ENCODE measurements around the gene ABCE1.

DNA sequence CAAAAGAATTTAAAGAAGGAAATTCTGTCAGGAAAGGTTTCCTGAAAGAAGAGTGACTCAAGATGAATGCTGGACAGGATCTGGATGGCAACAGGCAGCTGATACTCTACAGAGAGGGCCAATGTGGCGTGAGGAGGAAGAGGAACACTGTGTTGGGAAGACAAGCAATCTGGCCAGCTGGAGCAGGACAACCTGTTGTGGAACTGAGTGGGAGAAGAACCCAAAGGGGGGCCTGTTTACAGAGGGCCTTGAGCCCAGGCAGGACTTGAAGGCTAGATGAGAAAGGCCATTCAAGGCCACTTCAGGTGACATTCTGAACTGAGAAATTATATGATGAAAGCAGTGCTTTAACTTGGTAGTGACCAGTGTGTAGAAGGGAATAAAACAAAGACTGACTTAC, 73.8 kb downstream of the ABCE1 start:
- TF ChIP-seq TAF1 (IDR thresholded peaks at IDR 0.05; ENCODE audit: low read depth, low read length) (no peak), POLR2A (IDR thresholded peaks at IDR 0.05; ENCODE audit: low read depth, low read length) (no peak), POLR2AphosphoS5 (IDR thresholded peaks at IDR 0.05; ENCODE audit: low read depth, low read length) (no peak), SPI1 (IDR thresholded peaks at IDR 0.05; ENCODE audit: low read depth, low read length) (no peak)
